Activated CD4-positive, alpha-beta T cell treated with anti-CD3 and anti-CD28 coated beads for 24 hours (primary cell): ENCODE results near the gene MAMDC4.
"Not testable (repeated sequence)": the region's sequence is repeated elsewhere in the genome, so short reads cannot be mapped to it uniquely, and the experiment has no call there.

Source experiments
- DNase-seq, 2 donors: peaks; one replicate each; pipeline ENCODE4 v3.0.0-alpha.2; 2020; ENCODE audit warnings: low read depth in 2 of 2

MAMDC4 gene

GRCh38 chr9:136825295-136826187 lies 26.6 kb upstream of the MAMDC4 start:
- DNase-seq, result no peak

GRCh38 chr9:136826188-136826541 lies 26.0 kb upstream of the MAMDC4 start:
- DNase-seq, result no peak

GRCh38 chr9:136826703-136827582 lies 25.2 kb upstream of the MAMDC4 start:
- no peak for DNase-seq

- no peak for DNase-seq
Measured at GRCh38 chr9:136827794-136828473, 24.2 kb upstream of the MAMDC4 start.

- DNase-seq, result no peak
Measured at GRCh38 chr9:136828474-136829140, 23.5 kb upstream of the MAMDC4 start.

GRCh38 chr9:136829412-136829811 lies 22.7 kb upstream of the MAMDC4 start:
- no peak for DNase-seq

- DNase-seq, result no peak
Measured at GRCh38 chr9:136829981-136830885, 21.9 kb upstream of the MAMDC4 start.

GRCh38 chr9:136831002-136831719 lies 21.0 kb upstream of the MAMDC4 start:
- no peak for DNase-seq

GRCh38 chr9:136831720-136832104 lies 20.4 kb upstream of the MAMDC4 start:
- no peak for DNase-seq

- no peak for DNase-seq
Measured at GRCh38 chr9:136832581-136832980, 19.6 kb upstream of the MAMDC4 start.

GRCh38 chr9:136833381-136834048 lies 18.6 kb upstream of the MAMDC4 start:
- not testable (repeated sequence) for DNase-seq

GRCh38 chr9:136835162-136835931 lies 16.8 kb upstream of the MAMDC4 start:
- no peak for DNase-seq

GRCh38 chr9:136835932-136836904 lies 15.9 kb upstream of the MAMDC4 start:
- DNase-seq, result no peak

- no peak for DNase-seq
Measured at GRCh38 chr9:136837146-136837855, 14.8 kb upstream of the MAMDC4 start.

- not testable (repeated sequence) for DNase-seq
Measured at GRCh38 chr9:136837856-136838277, 14.3 kb upstream of the MAMDC4 start.
